SK-N-MC (cell line): ENCODE measurements around the gene RNF144A.

Source experiments
- DNase-seq: peaks from one replicate; pipeline ENCODE4 v3.0.0-alpha.2; 2011; ENCODE audit warnings: low read depth, low spot score
- H3K27ac ChIP-seq: fragments of 200-600 bp; sonication (generic); 2 replicates; pipeline ENCODE4 v1.5.1; 2016; ENCODE audit warnings: mixed run types
- H3K36me3 ChIP-seq: fragments of 200-600 bp; sonication (generic); 2 replicates; pipeline ENCODE4 v1.6.1; 2017; ENCODE audit warnings: antibody characterized with exemption, low read length, mixed read lengths; ENCODE audit not compliant: insufficient read depth
- H3K4me3 ChIP-seq: fragments of 200-600 bp; sonication (generic); 2 replicates; pipeline ENCODE4 v1.5.1; 2016
- H3K9ac ChIP-seq: fragments of 200-600 bp; sonication (generic); 2 replicates; pipeline ENCODE4 v1.8.0; 2017; ENCODE audit warnings: mixed run types, mixed read lengths; ENCODE audit not compliant: insufficient read length
- H3K9me3 ChIP-seq: fragments of 200-600 bp; sonication (generic); 2 replicates; pipeline ENCODE4 v1.6.1; 2017; ENCODE audit warnings: low read depth, mild to moderate bottlenecking, antibody characterized with exemption, low read length, moderate library complexity, mixed read lengths
- EZH2 ChIP-seq: fragments of 200-600 bp; sonication (generic); IDR thresholded peaks from one replicate; pipeline ENCODE4 v1.6.1; 2017; ENCODE audit warnings: antibody characterized with exemption
- FOXP2 ChIP-seq: optimal IDR thresholded peaks from 2 replicates; pipeline ENCODE3; 2011; ENCODE audit warnings: mild to moderate bottlenecking, moderate library complexity; ENCODE audit not compliant: insufficient read depth; ENCODE audit errors: extremely low read length, control extremely low read depth
- POLR2AphosphoS5 ChIP-seq: IDR thresholded peaks from 2 replicates; pipeline ENCODE4 v1.6.1; 2012; ENCODE audit warnings: mild to moderate bottlenecking, low read depth, low read length, borderline replicate concordance

RNF144A gene

GRCh38 chr2:6965071-6965795 lies 48.0 kb downstream of the RNF144A start:
- no peak overlapping the region for H3K27ac ChIP-seq
- no peaks in the 10 kb centered on the region for H3K9me3 ChIP-seq
- H3K36me3 ChIP-seq, result peaks cover 3% of the 10 kb centered on the region; the same call in 1 of the 2 replicates
- TF ChIP-seq EZH2 (no peak), FOXP2 (no peak), POLR2AphosphoS5 (no peak)
- DNase-seq, result no peak
- no peak overlapping the region for H3K4me3 ChIP-seq
- H3K9ac ChIP-seq, result no peak overlapping the region

- DNase-seq, result no peak
- Histone ChIP-seq H3K9ac (no peak overlapping the region), H3K36me3 (peaks cover 3% of the 10 kb centered on the region; the same call in 1 of the 2 replicates), H3K27ac (no peak overlapping the region), H3K4me3 (no peak overlapping the region), H3K9me3 (no peaks in the 10 kb centered on the region)
- TF ChIP-seq EZH2 (no peak), FOXP2 (no peak), POLR2AphosphoS5 (no peak)
Measured at GRCh38 chr2:6966446-6966940, 49.3 kb downstream of the RNF144A start.

GRCh38 chr2:6967301-6967700 lies 50.1 kb downstream of the RNF144A start:
- Histone ChIP-seq H3K27ac (no peak overlapping the region), H3K9ac (no peak overlapping the region), H3K36me3 (peaks cover 3% of the 10 kb centered on the region; the same call in 1 of the 2 replicates), H3K4me3 (no peak overlapping the region), H3K9me3 (no peaks in the 10 kb centered on the region)
- no peak for TF ChIP-seq FOXP2
- no peak for TF ChIP-seq EZH2
- no peak for DNase-seq

- TF ChIP-seq FOXP2, result no peak
- no peak for TF ChIP-seq EZH2
- no peak for TF ChIP-seq POLR2AphosphoS5
- DNase-seq, result no peak
- H3K9ac ChIP-seq, result no peak overlapping the region
- H3K9me3 ChIP-seq, result no peaks in the 10 kb centered on the region
- H3K4me3 ChIP-seq, result no peak overlapping the region
- peaks cover 3% of the 10 kb centered on the region; the same call in 1 of the 2 replicates for H3K36me3 ChIP-seq
- no peak overlapping the region for H3K27ac ChIP-seq
Measured at GRCh38 chr2:6968319-6969100, 51.3 kb downstream of the RNF144A start.

- Histone ChIP-seq H3K36me3 (peaks cover 7% of the 10 kb centered on the region; the same call in 1 of the 2 replicates), H3K9me3 (no peaks in the 10 kb centered on the region), H3K9ac (no peak overlapping the region), H3K27ac (no peak overlapping the region), H3K4me3 (no peak overlapping the region)
- no peak for TF ChIP-seq FOXP2
- TF ChIP-seq POLR2AphosphoS5, result no peak
- no peak for TF ChIP-seq EZH2
- DNase-seq, result no peak
Measured at GRCh38 chr2:6970551-6970950, 53.3 kb downstream of the RNF144A start.

- no peak overlapping the region for H3K4me3 ChIP-seq
- no peak overlapping the region for H3K9ac ChIP-seq
- H3K36me3 ChIP-seq, result peaks cover 7% of the 10 kb centered on the region; the same call in 1 of the 2 replicates
- DNase-seq, result no peak
- no peak overlapping the region for H3K27ac ChIP-seq
- TF ChIP-seq POLR2AphosphoS5, result no peak
- TF ChIP-seq EZH2, result no peak
- TF ChIP-seq FOXP2, result no peak
- H3K9me3 ChIP-seq, result no peaks in the 10 kb centered on the region
Measured at GRCh38 chr2:6970976-6971480, 53.8 kb downstream of the RNF144A start.

GRCh38 chr2:6971502-6971901 lies 54.3 kb downstream of the RNF144A start:
- no peak overlapping the region for H3K9ac ChIP-seq
- H3K27ac ChIP-seq, result no peak overlapping the region
- TF ChIP-seq FOXP2 (no peak), EZH2 (no peak), POLR2AphosphoS5 (no peak)
- DNase-seq, result no peak
- no peak overlapping the region for H3K4me3 ChIP-seq
- H3K36me3 ChIP-seq, result peaks cover 7% of the 10 kb centered on the region; the same call in 1 of the 2 replicates
- no peaks in the 10 kb centered on the region for H3K9me3 ChIP-seq

- no peak for DNase-seq
- no peak for TF ChIP-seq POLR2AphosphoS5
- no peak for TF ChIP-seq FOXP2
- no peak for TF ChIP-seq EZH2
- no peaks in the 10 kb centered on the region for H3K9me3 ChIP-seq
- no peak overlapping the region for H3K27ac ChIP-seq
- H3K9ac ChIP-seq, result no peak overlapping the region
- H3K4me3 ChIP-seq, result no peak overlapping the region
- peaks cover 7% of the 10 kb centered on the region; the same call in 1 of the 2 replicates for H3K36me3 ChIP-seq
Measured at GRCh38 chr2:6972067-6972710, 55.0 kb downstream of the RNF144A start.
